SK-N-SH (cell line): ENCODE measurements around the gene CD248. TPM values are rescaled to one million over a fixed set of nuclear protein-coding genes. Genes with fewer than 3 reads are reported as not detected.

ENCODE experiments used
- CTCF ChIA-PET: fragments of 300-600, 350-600 bp; formaldehyde crosslinking; extraction: SDS; loops from one replicate; lab custom pipeline; 2021; lab: Yijun Ruan, JAX
- POLR2A ChIA-PET: fragments of 350-600 bp; sonication (Branson Sonifier 250); formaldehyde crosslinking; extraction: SDS; loops from one replicate; lab custom pipeline; 2020; ENCODE audit warnings: antibody characterized with exemption, inconsistent platforms; lab: Yijun Ruan, JAX
- DNase-seq: peaks from one replicate; pipeline ENCODE4 v3.0.0; 2012
- H2AFZ ChIP-seq: fragments of 200-600 bp; sonication (generic); 2 replicates; pipeline ENCODE4 v1.8.1; 2016; ENCODE audit warnings: antibody characterized with exemption, mild to moderate bottlenecking, low read depth
- H3F3A ChIP-seq: fragments of 200-600 bp; sonication (generic); replicated peaks from 2 replicates; pipeline ENCODE3; 2016; ENCODE audit warnings: antibody characterized with exemption, mild to moderate bottlenecking; ENCODE audit not compliant: insufficient read depth
- H3K27ac ChIP-seq, 2 experiments: fragments of 200-500 bp in 1 of 2; fragments of 200-600 bp in 1 of 2; sonication (Bioruptor generic) in 1 of 2; sonication (generic), shearing (Covaris generic) in 1 of 2; 2 replicates each; pipeline versions ENCODE4 v1.5.1 to v1.6.1; 2014 to 2016; ENCODE audit warnings: low read depth in 2 of 2, inconsistent platforms in 1 of 2, low read length in 1 of 2, mild to moderate bottlenecking in 1 of 2, mixed read lengths in 1 of 2
- H3K27me3 ChIP-seq: fragments of 200-600 bp; sonication (generic), shearing (Covaris generic); 2 replicates; pipeline ENCODE4 v1.6.1; 2016; ENCODE audit warnings: mixed run types; ENCODE audit not compliant: insufficient read depth
- H3K36me3 ChIP-seq, 2 experiments: fragments of 200-500 bp in 1 of 2; fragments of 200-600 bp in 1 of 2; sonication (Bioruptor generic) in 1 of 2; sonication (generic) in 1 of 2; replicated peaks in 1 of 2; 2 replicates each; pipeline versions ENCODE3 to v1.5.1; 2014 to 2016; ENCODE audit warnings: low read length in 1 of 2, mild to moderate bottlenecking in 1 of 2; ENCODE audit not compliant: insufficient read depth in 2 of 2, control insufficient read depth in 1 of 2
- H3K4me1 ChIP-seq, 2 experiments: fragments of 200-500 bp in 1 of 2; fragments of 200-600 bp in 1 of 2; sonication (Bioruptor generic) in 1 of 2; sonication (generic), shearing (Covaris generic) in 1 of 2; 2 replicates each; pipeline versions ENCODE4 v1.5.1 to v1.6.1; 2014 to 2016; ENCODE audit warnings: low read depth in 1 of 2, low read length in 1 of 2, mixed run types in 1 of 2; ENCODE audit not compliant: insufficient read depth in 2 of 2, control insufficient read depth in 1 of 2
- H3K4me2 ChIP-seq: fragments of 200-600 bp; sonication (generic), shearing (Covaris generic); 2 replicates; pipeline ENCODE4 v1.6.1; 2017; ENCODE audit warnings: mixed run types
- H3K4me3 ChIP-seq, 2 experiments: fragments of 200-500 bp in 1 of 2; fragments of 200-600 bp in 1 of 2; sonication (Bioruptor generic) in 1 of 2; sonication (generic), shearing (Covaris generic) in 1 of 2; 2 replicates each; pipeline versions ENCODE4 v1.5.1 to v1.8.1; 2014 to 2016; ENCODE audit warnings: low read depth in 2 of 2, inconsistent platforms in 1 of 2, low read length in 1 of 2, mild to moderate bottlenecking in 1 of 2, mixed read lengths in 1 of 2, moderate library complexity in 1 of 2
- H3K79me2 ChIP-seq: fragments of 200-600 bp; sonication (generic); 2 replicates; pipeline ENCODE4 v1.8.1; 2017; ENCODE audit warnings: mild to moderate bottlenecking; ENCODE audit not compliant: insufficient read depth
- H3K9ac ChIP-seq: fragments of 200-600 bp; sonication (generic); 2 replicates; pipeline ENCODE4 v1.6.1; 2017; ENCODE audit warnings: mixed run types
- H3K9me2 ChIP-seq: fragments of 200-600 bp; sonication (generic); 2 replicates; pipeline ENCODE4 v1.6.1; 2017; ENCODE audit warnings: mixed run types
- H3K9me3 ChIP-seq: fragments of 200-600 bp; sonication (generic); 2 replicates; pipeline ENCODE4 v1.6.1; 2017; ENCODE audit warnings: mixed run types, mild to moderate bottlenecking, moderate library complexity
- H4K20me1 ChIP-seq: fragments of 200-600 bp; sonication (generic); 2 replicates; pipeline ENCODE4 v1.6.1; 2017; ENCODE audit warnings: mild to moderate bottlenecking, mixed run types; ENCODE audit not compliant: insufficient read depth
- CHD2 ChIP-seq: fragments of 150-350 bp; IDR thresholded peaks from 2 replicates; pipeline ENCODE4 v1.6.1; 2018; ENCODE audit warnings: low read length; ENCODE audit not compliant: partially characterized antibody
- ELF1 ChIP-seq: IDR thresholded peaks from 2 replicates; pipeline ENCODE4 v1.4.0; 2012
- FOSL2 ChIP-seq: IDR thresholded peaks from 2 replicates; pipeline ENCODE4 v1.4.0; 2012; ENCODE audit warnings: low read depth, mild to moderate bottlenecking, moderate library complexity, borderline replicate concordance
- FOXM1 ChIP-seq: IDR thresholded peaks from 2 replicates; pipeline ENCODE4 v1.4.0; 2012; ENCODE audit warnings: low read depth, mild to moderate bottlenecking
- GABPA ChIP-seq: IDR thresholded peaks from 2 replicates; pipeline ENCODE4 v1.4.0; 2012; ENCODE audit warnings: low read depth, mild to moderate bottlenecking
- IRF3 ChIP-seq: fragments of 150-350 bp; IDR thresholded peaks from 2 replicates; pipeline ENCODE4 v1.6.1; 2016; ENCODE audit warnings: mild to moderate bottlenecking, low read depth, low read length
- MAX ChIP-seq: IDR thresholded peaks from 2 replicates; pipeline ENCODE4 v1.4.0; 2012; ENCODE audit warnings: low read depth
- MXI1 ChIP-seq: IDR thresholded peaks from 2 replicates; pipeline ENCODE4 v1.6.1; 2012; ENCODE audit warnings: mild to moderate bottlenecking, low read depth, low read length, improper control_type of control experiment
- NRF1 ChIP-seq: IDR thresholded peaks from 2 replicates; pipeline ENCODE4 v1.6.1; 2012; ENCODE audit warnings: low read depth, mild to moderate bottlenecking, low read length
- POLR2AphosphoS5 ChIP-seq: IDR thresholded peaks from 2 replicates; pipeline ENCODE4 v1.6.1; 2012; ENCODE audit warnings: low read depth, low read length
- RCOR1 ChIP-seq: fragments of 150-350 bp; IDR thresholded peaks from 2 replicates; pipeline ENCODE4 v1.6.1; 2017; ENCODE audit warnings: antibody characterized with exemption, low read length
- RFX5 ChIP-seq: IDR thresholded peaks from 2 replicates; pipeline ENCODE4 v1.6.1; 2012; ENCODE audit warnings: mild to moderate bottlenecking, improper control_type of control experiment, low read length
- RXRA ChIP-seq: IDR thresholded peaks from 2 replicates; pipeline ENCODE4 v1.4.0; 2012; ENCODE audit warnings: low read depth, mild to moderate bottlenecking, borderline replicate concordance
- TAF1 ChIP-seq: IDR thresholded peaks from 2 replicates; pipeline ENCODE4 v1.6.1; 2012; ENCODE audit warnings: low read depth, mild to moderate bottlenecking, low read length, moderate library complexity, borderline replicate concordance
- TCF12 ChIP-seq: IDR thresholded peaks from 2 replicates; pipeline ENCODE4 v1.4.0; 2012
- USF1 ChIP-seq: IDR thresholded peaks from 2 replicates; pipeline ENCODE4 v1.4.0; 2012; ENCODE audit warnings: low read depth, borderline replicate concordance
- USF2 ChIP-seq: fragments of 150-350 bp; IDR thresholded peaks from 2 replicates; pipeline ENCODE4 v1.6.1; 2017; ENCODE audit warnings: antibody characterized with exemption, low read length, low read depth, borderline replicate concordance
- WGBS: methylation state at CpG from one replicate; pipeline ENCODE4 v1.1.6; 2017; ENCODE audit warnings: low lambda C conversion rate; 5-methylcytosine and 5-hydroxymethylcytosine counted together
- polyA plus RNA-seq, 3 experiments: library from polyadenylated mRNA; depleted of rRNA; stranded (reverse); fragments of >200 nt; gene quantifications; 2 replicates each; pipeline ENCODE4 v1.2.3, GENCODE V29; 2012

Gene CD248
- polyA plus RNA-seq, 1 of the 3 experiments (the other 2 are of a cell fraction): 7.7 TPM

GRCh38 chr11:66285250-66285947, 31.4 kb downstream of the CD248 start:
- Histone ChIP-seq H3K36me3 (peaks cover 0 to 36% of the 10 kb centered on the region in 2 experiments), H3K27me3 (no peaks in the 10 kb centered on the region), H3K4me1 (peaks cover 7 to 53% of the 10 kb centered on the region in 2 experiments; a peak in 2 of 4 replicates), H3K9ac (no peak overlapping the region), H3K79me2 (peaks cover 37% of the 10 kb centered on the region; the same call in 1 of the 2 replicates), H2AFZ (no peak overlapping the region), H3K4me3 (no peak overlapping the region), H3K4me2 (no peak overlapping the region), H3K9me3 (no peaks in the 10 kb centered on the region), H3F3A (peaks cover 22% of the 10 kb centered on the region), H3K27ac (no peak overlapping the region; a peak in 2 of 4 replicates), H4K20me1 (peaks cover 18% of the 10 kb centered on the region)
- WGBS: 92% methylated on average over 8 of the region's 13 CpGs
- DNase-seq: no peak
- POLR2A ChIA-PET: interaction anchor here (0.7 kb wide), 1 partner anchor 14 kb away, joined by 3 read pairs; no protein-coding TSS in a partner anchor
- CTCF ChIA-PET: interaction anchor here (1.3 to 6.2 kb wide), 4 partner anchors 19 to 63 kb away, joined by 4 to 63 read pairs (median 18); no protein-coding TSS in a partner anchor
- no peak for TF ChIP-seq ELF1
- TF ChIP-seq GABPA: no peak
- TF ChIP-seq TAF1: no peak
- no peak for TF ChIP-seq IRF3
- no peak for TF ChIP-seq POLR2AphosphoS5
- TF ChIP-seq MAX: no peak
- no peak for TF ChIP-seq CHD2
- TF ChIP-seq NRF1: no peak
- TF ChIP-seq FOSL2: no peak
- no peak for TF ChIP-seq USF1
- TF ChIP-seq TCF12: no peak
- no peak for TF ChIP-seq RCOR1
- TF ChIP-seq MXI1: no peak
- no peak for TF ChIP-seq FOXM1
- TF ChIP-seq RXRA: no peak
- TF ChIP-seq USF2: no peak
- TF ChIP-seq RFX5: no peak
- TF ChIP-seq, all 33 proteins: peak for 0
- no peaks in the 10 kb centered on the region for H3K9me2 ChIP-seq
